ENCODE data around the gene MACROD2. TPM values are rescaled to one million over a fixed set of nuclear protein-coding genes. Genes with fewer than 3 reads are reported as not detected.

MACROD2 gene
- total RNA-seq, 2 experiments from 2014 or later: not detected

- H3K4me1 Mint-ChIP-seq (ENCODE audit: low read depth): no peaks in the 10 kb centered on the region
- no peak overlapping the region for H3K4me3 Mint-ChIP-seq
- H3K27ac Mint-ChIP-seq: no peak overlapping the region
- POLR2A ChIA-PET: no interaction called here
- peaks cover 5% of the 10 kb centered on the region for H3K9me3 Mint-ChIP-seq
- CTCF ChIA-PET: no interaction called here
- no peaks in the 10 kb centered on the region for H3K36me3 Mint-ChIP-seq
- DNase-seq: no peak
- H3K27me3 Mint-ChIP-seq: no peaks in the 10 kb centered on the region
- intact Hi-C loops (cut with micrococcal nuclease): no loop called here
Observed at GRCh38 chr20:16020971-16021370, 2025.7 kb downstream of the MACROD2 start.

GRCh38 chr20:16025084-16025483 lies 2029.8 kb downstream of the MACROD2 start:
- DNase-seq: no peak
- H3K9me3 Mint-ChIP-seq: peaks cover 4% of the 10 kb centered on the region
- H3K27me3 Mint-ChIP-seq: no peaks in the 10 kb centered on the region
- intact Hi-C loops (cut with micrococcal nuclease): no loop called here
- no peak overlapping the region for H3K4me3 Mint-ChIP-seq
- H3K4me1 Mint-ChIP-seq (ENCODE audit: low read depth): no peaks in the 10 kb centered on the region
- H3K27ac Mint-ChIP-seq: no peak overlapping the region
- no peaks in the 10 kb centered on the region for H3K36me3 Mint-ChIP-seq
- POLR2A ChIA-PET: no interaction called here
- CTCF ChIA-PET: no interaction called here

- POLR2A ChIA-PET: no interaction called here
- CTCF ChIA-PET: no interaction called here
- no peak overlapping the region for H3K4me3 Mint-ChIP-seq
- H3K36me3 Mint-ChIP-seq: no peaks in the 10 kb centered on the region
- H3K27me3 Mint-ChIP-seq: no peaks in the 10 kb centered on the region
- no peak overlapping the region for H3K27ac Mint-ChIP-seq
- peaks cover 6% of the 10 kb centered on the region for H3K9me3 Mint-ChIP-seq
- no peak for DNase-seq
- intact Hi-C loops (cut with micrococcal nuclease): no loop called here
- no peaks in the 10 kb centered on the region for H3K4me1 Mint-ChIP-seq (ENCODE audit: low read depth)
Observed at GRCh38 chr20:16027686-16028085, 2032.4 kb downstream of the MACROD2 start.

- Mint-ChIP-seq H3K27me3 (no peaks in the 10 kb centered on the region), H3K4me3 (no peak overlapping the region), H3K4me1 (ENCODE audit: low read depth) (no peaks in the 10 kb centered on the region), H3K9me3 (peaks cover 5% of the 10 kb centered on the region), H3K36me3 (no peaks in the 10 kb centered on the region), H3K27ac (no peak overlapping the region)
- DNase-seq: no peak
- ChIA-PET POLR2A (no interaction called here), CTCF (no interaction called here)
- intact Hi-C loops (cut with micrococcal nuclease): no loop called here
Observed at GRCh38 chr20:16028923-16029322, 2033.6 kb downstream of the MACROD2 start.

GRCh38 chr20:16030253-16030652 lies 2034.9 kb downstream of the MACROD2 start:
- Mint-ChIP-seq H3K4me3 (no peak overlapping the region), H3K27ac (no peak overlapping the region), H3K36me3 (no peaks in the 10 kb centered on the region), H3K27me3 (no peaks in the 10 kb centered on the region), H3K4me1 (ENCODE audit: low read depth) (no peaks in the 10 kb centered on the region), H3K9me3 (peaks cover 7% of the 10 kb centered on the region)
- CTCF ChIA-PET: no interaction called here
- no peak for DNase-seq
- intact Hi-C loops (cut with micrococcal nuclease): no loop called here
- POLR2A ChIA-PET: no interaction called here

GRCh38 chr20:16035576-16035975 lies 2040.3 kb downstream of the MACROD2 start:
- no peaks in the 10 kb centered on the region for H3K36me3 Mint-ChIP-seq
- POLR2A ChIA-PET: no interaction called here
- intact Hi-C loops (cut with micrococcal nuclease): no loop called here
- no peak overlapping the region for H3K27ac Mint-ChIP-seq
- H3K9me3 Mint-ChIP-seq: peaks cover 4% of the 10 kb centered on the region
- no peak overlapping the region for H3K4me3 Mint-ChIP-seq
- CTCF ChIA-PET: no interaction called here
- H3K4me1 Mint-ChIP-seq (ENCODE audit: low read depth): no peaks in the 10 kb centered on the region
- H3K27me3 Mint-ChIP-seq: no peaks in the 10 kb centered on the region
- DNase-seq: no peak

- Mint-ChIP-seq H3K4me1 (ENCODE audit: low read depth) (no peaks in the 10 kb centered on the region), H3K36me3 (no peaks in the 10 kb centered on the region), H3K4me3 (no peak overlapping the region), H3K9me3 (peaks cover 4% of the 10 kb centered on the region), H3K27ac (no peak overlapping the region), H3K27me3 (no peaks in the 10 kb centered on the region)
- ChIA-PET POLR2A (no interaction called here), CTCF (no interaction called here)
- intact Hi-C loops (cut with micrococcal nuclease): no loop called here
- DNase-seq: no peak
Observed at GRCh38 chr20:16036331-16036730, 2041.0 kb downstream of the MACROD2 start.

GRCh38 chr20:16040742-16041141 lies 2045.4 kb downstream of the MACROD2 start:
- intact Hi-C loops (cut with micrococcal nuclease): no loop called here
- POLR2A ChIA-PET: no interaction called here
- H3K27me3 Mint-ChIP-seq: no peaks in the 10 kb centered on the region
- no peaks in the 10 kb centered on the region for H3K4me1 Mint-ChIP-seq (ENCODE audit: low read depth)
- no peak overlapping the region for H3K27ac Mint-ChIP-seq
- no peaks in the 10 kb centered on the region for H3K36me3 Mint-ChIP-seq
- CTCF ChIA-PET: no interaction called here
- DNase-seq: no peak
- H3K4me3 Mint-ChIP-seq: no peak overlapping the region
- H3K9me3 Mint-ChIP-seq: no peaks in the 10 kb centered on the region

GRCh38 chr20:16042731-16043130 lies 2047.4 kb downstream of the MACROD2 start:
- intact Hi-C loops (cut with micrococcal nuclease): no loop called here
- Mint-ChIP-seq H3K36me3 (no peaks in the 10 kb centered on the region), H3K27me3 (no peaks in the 10 kb centered on the region), H3K9me3 (no peaks in the 10 kb centered on the region), H3K4me1 (ENCODE audit: low read depth) (no peaks in the 10 kb centered on the region), H3K4me3 (no peak overlapping the region), H3K27ac (no peak overlapping the region)
- DNase-seq: no peak
- ChIA-PET CTCF (no interaction called here), POLR2A (no interaction called here)

GRCh38 chr20:16043931-16044330 lies 2048.6 kb downstream of the MACROD2 start:
- intact Hi-C loops (cut with micrococcal nuclease): no loop called here
- H3K27me3 Mint-ChIP-seq: no peaks in the 10 kb centered on the region
- no peak overlapping the region for H3K4me3 Mint-ChIP-seq
- H3K36me3 Mint-ChIP-seq: no peaks in the 10 kb centered on the region
- H3K9me3 Mint-ChIP-seq: no peaks in the 10 kb centered on the region
- no peak for DNase-seq
- ChIA-PET POLR2A (no interaction called here), CTCF (no interaction called here)
- no peak overlapping the region for H3K27ac Mint-ChIP-seq
- no peaks in the 10 kb centered on the region for H3K4me1 Mint-ChIP-seq (ENCODE audit: low read depth)

- no peaks in the 10 kb centered on the region for H3K4me1 Mint-ChIP-seq (ENCODE audit: low read depth)
- POLR2A ChIA-PET: no interaction called here
- CTCF ChIA-PET: no interaction called here
- H3K27ac Mint-ChIP-seq: no peak overlapping the region
- no peaks in the 10 kb centered on the region for H3K9me3 Mint-ChIP-seq
- H3K27me3 Mint-ChIP-seq: no peaks in the 10 kb centered on the region
- DNase-seq: no peak
- no peak overlapping the region for H3K4me3 Mint-ChIP-seq
- H3K36me3 Mint-ChIP-seq: no peaks in the 10 kb centered on the region
- intact Hi-C loops (cut with micrococcal nuclease): no loop called here
Observed at GRCh38 chr20:16048876-16049275, 2053.6 kb downstream of the MACROD2 start.

- ChIA-PET CTCF (no interaction called here), POLR2A (no interaction called here)
- Mint-ChIP-seq H3K4me1 (ENCODE audit: low read depth) (no peaks in the 10 kb centered on the region), H3K36me3 (no peaks in the 10 kb centered on the region), H3K27ac (no peak overlapping the region), H3K4me3 (no peak overlapping the region), H3K27me3 (no peaks in the 10 kb centered on the region), H3K9me3 (no peaks in the 10 kb centered on the region)
- DNase-seq: no peak
- intact Hi-C loops (cut with micrococcal nuclease): no loop called here
Observed at GRCh38 chr20:16049529-16050093, 2054.3 kb downstream of the MACROD2 start.

GRCh38 chr20:16050366-16050765 lies 2055.1 kb downstream of the MACROD2 start:
- Mint-ChIP-seq H3K9me3 (no peaks in the 10 kb centered on the region), H3K27me3 (no peaks in the 10 kb centered on the region), H3K36me3 (no peaks in the 10 kb centered on the region), H3K4me3 (no peak overlapping the region), H3K27ac (no peak overlapping the region), H3K4me1 (ENCODE audit: low read depth) (no peaks in the 10 kb centered on the region)
- CTCF ChIA-PET: no interaction called here
- no peak for DNase-seq
- POLR2A ChIA-PET: no interaction called here
- intact Hi-C loops (cut with micrococcal nuclease): no loop called here

- no peak overlapping the region for H3K27ac Mint-ChIP-seq
- ChIA-PET POLR2A (no interaction called here), CTCF (no interaction called here)
- no peaks in the 10 kb centered on the region for H3K9me3 Mint-ChIP-seq
- H3K4me3 Mint-ChIP-seq: no peak overlapping the region
- H3K27me3 Mint-ChIP-seq: no peaks in the 10 kb centered on the region
- no peaks in the 10 kb centered on the region for H3K36me3 Mint-ChIP-seq
- intact Hi-C loops (cut with micrococcal nuclease): no loop called here
- H3K4me1 Mint-ChIP-seq (ENCODE audit: low read depth): no peaks in the 10 kb centered on the region
- no peak for DNase-seq
Observed at GRCh38 chr20:16051968-16052367, 2056.7 kb downstream of the MACROD2 start.
